Measurements from ENCODE around the gene STEAP1B.

STEAP1B gene

GRCh38 chr7:22487978-22488642 is 11.9 kb downstream of the STEAP1B start:
- DNase-seq (no peak), ATAC-seq (replicated peaks) (no peak)
- H3K9me3 Mint-ChIP-seq, result no peaks in the 10 kb centered on the region
- peaks cover 12 to 18% of the 10 kb centered on the region in 2 donors for H3K27me3 Mint-ChIP-seq
- no peak overlapping the region for H3K4me3 Mint-ChIP-seq
- no peaks in the 10 kb centered on the region for H3K36me3 Mint-ChIP-seq (ENCODE audit: insufficient read depth)
- H3K27ac Mint-ChIP-seq, result no peak overlapping the region
- H3K4me1 Mint-ChIP-seq (ENCODE audit: low read depth in 2 of 2), result peaks cover 0 to 5% of the 10 kb centered on the region in 2 donors

- Mint-ChIP-seq H3K27me3 (peaks cover 12 to 18% of the 10 kb centered on the region in 2 donors), H3K36me3 (ENCODE audit: insufficient read depth) (no peaks in the 10 kb centered on the region), H3K27ac (no peak overlapping the region), H3K9me3 (no peaks in the 10 kb centered on the region), H3K4me1 (ENCODE audit: low read depth in 2 of 2) (peaks cover 0 to 10% of the 10 kb centered on the region in 2 donors), H3K4me3 (no peak overlapping the region)
- DNase-seq (no peak), ATAC-seq (replicated peaks) (no peak)
Measured at GRCh38 chr7:22486597-22486996, 13.4 kb downstream of the STEAP1B start.

DNA sequence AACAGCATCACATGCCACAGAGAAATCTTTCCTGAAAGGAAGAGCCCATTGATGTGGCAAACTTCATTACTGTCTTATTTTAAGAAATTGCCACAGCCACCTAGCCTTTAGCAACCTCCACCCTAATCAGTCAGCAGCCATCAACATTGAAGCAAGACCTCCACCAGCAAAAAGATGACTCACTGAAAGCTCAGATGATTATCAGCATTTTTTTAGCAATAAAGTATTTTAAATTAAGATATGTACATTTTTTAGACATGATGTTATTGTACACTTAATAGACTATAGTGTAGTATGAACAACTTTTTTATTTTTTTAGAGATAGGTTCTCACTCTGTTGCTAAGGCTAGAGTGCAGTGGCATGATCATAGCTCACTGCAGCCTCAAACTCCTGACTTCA is 14.8 kb downstream of the STEAP1B start:
- no peaks in the 10 kb centered on the region for H3K9me3 Mint-ChIP-seq
- H3K27me3 Mint-ChIP-seq, result peaks cover 12 to 23% of the 10 kb centered on the region in 2 donors
- ATAC-seq (replicated peaks) (no peak), DNase-seq (no peak)
- H3K4me1 Mint-ChIP-seq (ENCODE audit: low read depth in 2 of 2), result peaks cover 2 to 10% of the 10 kb centered on the region in 2 donors
- no peak overlapping the region for H3K4me3 Mint-ChIP-seq
- H3K27ac Mint-ChIP-seq, result no peak overlapping the region
- no peaks in the 10 kb centered on the region for H3K36me3 Mint-ChIP-seq (ENCODE audit: insufficient read depth)

DNA sequence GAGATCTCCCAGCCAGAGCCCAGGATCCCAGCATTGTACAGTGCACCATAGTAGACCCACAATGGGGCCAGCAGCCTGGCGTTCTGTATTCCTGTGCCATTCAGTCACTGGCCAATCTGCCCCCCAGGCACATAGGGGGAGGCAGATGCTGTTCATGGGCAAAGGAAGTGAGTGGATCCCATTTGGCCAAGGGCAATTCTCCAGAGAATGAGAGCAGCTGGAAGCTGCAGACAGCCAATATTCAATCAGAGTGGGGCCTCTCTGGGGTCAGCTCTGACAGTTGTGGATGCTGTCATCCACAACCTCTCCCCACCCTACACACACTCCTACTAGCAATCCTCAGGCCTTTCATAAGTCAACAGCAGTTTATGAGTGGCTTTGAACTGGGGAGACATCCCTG is 17.5 kb downstream of the STEAP1B start:
- ATAC-seq (replicated peaks) (no peak), DNase-seq (no peak)
- H3K4me1 Mint-ChIP-seq (ENCODE audit: low read depth in 2 of 2), result peaks cover 2 to 5% of the 10 kb centered on the region in 2 donors
- H3K9me3 Mint-ChIP-seq, result no peaks in the 10 kb centered on the region
- H3K36me3 Mint-ChIP-seq (ENCODE audit: insufficient read depth), result peaks cover 3% of the 10 kb centered on the region
- no peak overlapping the region for H3K4me3 Mint-ChIP-seq
- peaks cover 0 to 20% of the 10 kb centered on the region in 2 donors for H3K27me3 Mint-ChIP-seq
- H3K27ac Mint-ChIP-seq, result no peak overlapping the region

DNA sequence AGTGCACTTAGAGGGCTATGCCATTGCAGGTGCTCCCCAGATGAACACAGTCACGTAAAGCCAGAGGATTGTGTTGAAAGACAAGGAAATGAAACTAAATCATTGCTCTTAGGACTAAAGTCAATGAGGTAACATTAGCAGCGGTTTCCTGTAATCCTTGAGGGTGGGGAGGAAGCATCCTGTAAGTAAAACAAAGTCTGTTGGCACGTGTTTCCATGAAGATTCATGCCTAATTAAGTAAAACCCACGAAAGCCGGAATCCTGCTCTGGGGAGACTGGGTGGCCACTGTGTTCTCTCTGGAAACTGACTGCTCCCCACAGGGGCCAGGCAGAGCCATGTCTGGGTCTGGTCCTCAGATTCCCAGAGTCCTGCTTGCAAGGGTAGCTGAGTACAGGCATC is 18.3 kb downstream of the STEAP1B start:
- Mint-ChIP-seq H3K9me3 (no peaks in the 10 kb centered on the region), H3K27me3 (peaks cover 0 to 20% of the 10 kb centered on the region in 2 donors), H3K36me3 (ENCODE audit: insufficient read depth) (peaks cover 3% of the 10 kb centered on the region), H3K4me3 (no peak overlapping the region), H3K27ac (no peak overlapping the region), H3K4me1 (ENCODE audit: low read depth in 2 of 2) (peaks cover 2 to 5% of the 10 kb centered on the region in 2 donors)
- DNase-seq (no peak), ATAC-seq (replicated peaks) (peak; percentile 10)

DNA sequence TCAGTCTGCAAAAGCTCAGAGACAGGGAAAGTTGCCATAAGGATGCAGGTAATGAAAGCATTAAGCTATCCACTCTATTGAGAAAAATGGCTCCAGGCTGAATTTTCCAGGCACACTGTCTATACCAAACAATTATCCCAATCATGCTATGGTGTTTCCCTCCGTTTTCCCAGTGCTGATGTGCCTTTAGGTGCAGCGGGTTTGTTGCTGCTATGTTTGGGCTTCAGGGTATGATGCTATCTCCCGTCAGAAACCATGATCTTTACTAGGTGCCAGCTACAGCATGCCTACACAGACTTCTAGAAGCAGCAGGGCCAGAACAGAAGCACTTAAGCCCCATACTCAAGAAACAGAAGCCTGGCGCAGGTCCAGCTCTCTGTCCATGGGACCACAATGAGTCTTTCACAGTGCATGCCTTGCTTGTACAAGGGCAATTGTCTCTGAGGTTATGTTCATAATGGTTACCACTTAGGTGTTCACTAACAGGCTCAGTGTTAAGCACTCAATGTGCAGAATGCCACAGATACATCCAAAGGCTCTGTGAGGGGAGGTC is 19.4 kb downstream of the STEAP1B start:
- Mint-ChIP-seq H3K27ac (no peak overlapping the region), H3K36me3 (ENCODE audit: insufficient read depth) (peaks cover 3% of the 10 kb centered on the region), H3K4me1 (ENCODE audit: low read depth in 2 of 2) (peaks cover 2 to 5% of the 10 kb centered on the region in 2 donors), H3K4me3 (no peak overlapping the region), H3K9me3 (no peaks in the 10 kb centered on the region), H3K27me3 (peaks cover 0 to 20% of the 10 kb centered on the region in 2 donors)
- no peak for ATAC-seq (replicated peaks)
- no peak for DNase-seq

- Mint-ChIP-seq H3K27me3 (peaks cover 0 to 20% of the 10 kb centered on the region in 2 donors), H3K4me1 (ENCODE audit: low read depth in 2 of 2) (peaks cover 2 to 5% of the 10 kb centered on the region in 2 donors), H3K27ac (no peak overlapping the region), H3K36me3 (ENCODE audit: insufficient read depth) (peaks cover 3% of the 10 kb centered on the region), H3K4me3 (no peak overlapping the region), H3K9me3 (no peaks in the 10 kb centered on the region)
- DNase-seq, result no peak
- no peak for ATAC-seq (replicated peaks)
Measured at GRCh38 chr7:22477876-22478450, 22.0 kb downstream of the STEAP1B start.

DNA sequence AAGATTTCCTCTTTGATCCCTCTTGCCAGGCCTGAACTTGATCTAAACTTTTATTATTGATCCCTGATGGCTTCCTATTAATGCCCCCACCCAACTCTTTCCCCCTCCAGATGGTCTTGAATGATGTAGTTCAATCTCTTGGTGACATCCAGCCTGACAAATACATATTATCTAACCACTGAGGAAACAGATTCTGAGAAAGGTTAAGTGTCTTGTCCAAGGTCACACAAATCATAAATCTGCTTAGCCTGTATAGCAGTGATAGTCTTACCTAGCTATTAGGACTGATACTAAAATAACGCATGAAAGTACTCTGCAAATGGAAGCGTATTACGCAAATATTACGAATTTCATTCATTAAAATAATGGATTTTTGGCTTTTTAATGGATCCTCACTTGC is 22.7 kb downstream of the STEAP1B start:
- DNase-seq (no peak), ATAC-seq (replicated peaks) (no peak)
- Mint-ChIP-seq H3K27me3 (peaks cover 0 to 20% of the 10 kb centered on the region in 2 donors), H3K36me3 (ENCODE audit: insufficient read depth) (peaks cover 3% of the 10 kb centered on the region), H3K9me3 (no peaks in the 10 kb centered on the region), H3K27ac (no peak overlapping the region), H3K4me1 (ENCODE audit: low read depth in 2 of 2) (peaks cover 2 to 4% of the 10 kb centered on the region in 2 donors), H3K4me3 (no peak overlapping the region)

DNA sequence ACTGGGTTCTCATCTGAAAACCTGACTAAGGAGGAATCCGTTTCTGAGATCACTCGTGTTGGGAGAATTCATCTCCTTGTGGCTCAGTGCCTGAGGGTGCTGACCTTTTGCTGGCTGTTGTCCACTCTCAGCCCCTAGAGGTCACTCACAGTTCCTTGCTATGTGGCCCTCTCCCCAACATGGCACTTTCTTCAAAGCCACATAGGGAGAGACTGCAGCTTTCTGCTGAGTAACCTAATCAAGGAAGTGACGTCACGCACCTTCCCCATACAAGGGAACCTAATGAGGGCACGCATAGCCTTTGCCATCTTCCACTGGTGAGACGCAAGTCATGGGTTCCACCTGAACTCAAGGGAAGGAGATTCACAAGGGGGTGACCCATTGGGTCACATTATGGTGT is 23.2 kb downstream of the STEAP1B start:
- Mint-ChIP-seq H3K4me3 (no peak overlapping the region), H3K4me1 (ENCODE audit: low read depth in 2 of 2) (peaks cover 0 to 2% of the 10 kb centered on the region in 2 donors), H3K9me3 (no peaks in the 10 kb centered on the region), H3K27me3 (peaks cover 0 to 20% of the 10 kb centered on the region in 2 donors), H3K36me3 (ENCODE audit: insufficient read depth) (peaks cover 3% of the 10 kb centered on the region), H3K27ac (no peak overlapping the region)
- DNase-seq (no peak), ATAC-seq (replicated peaks) (no peak)

- Mint-ChIP-seq H3K36me3 (ENCODE audit: insufficient read depth) (peaks cover 3% of the 10 kb centered on the region), H3K9me3 (no peaks in the 10 kb centered on the region), H3K4me3 (no peak overlapping the region), H3K4me1 (ENCODE audit: low read depth in 2 of 2) (no peaks in the 10 kb centered on the region), H3K27me3 (peaks cover 0 to 10% of the 10 kb centered on the region in 2 donors), H3K27ac (no peak overlapping the region)
- ATAC-seq (replicated peaks) (no peak), DNase-seq (no peak)
Measured at GRCh38 chr7:22474645-22475044, 25.3 kb downstream of the STEAP1B start.

GRCh38 chr7:22470981-22471380 is 29.0 kb downstream of the STEAP1B start:
- Mint-ChIP-seq H3K27ac (no peak overlapping the region), H3K4me3 (no peak overlapping the region), H3K27me3 (peaks cover 6 to 9% of the 10 kb centered on the region in 2 donors)

DNA sequence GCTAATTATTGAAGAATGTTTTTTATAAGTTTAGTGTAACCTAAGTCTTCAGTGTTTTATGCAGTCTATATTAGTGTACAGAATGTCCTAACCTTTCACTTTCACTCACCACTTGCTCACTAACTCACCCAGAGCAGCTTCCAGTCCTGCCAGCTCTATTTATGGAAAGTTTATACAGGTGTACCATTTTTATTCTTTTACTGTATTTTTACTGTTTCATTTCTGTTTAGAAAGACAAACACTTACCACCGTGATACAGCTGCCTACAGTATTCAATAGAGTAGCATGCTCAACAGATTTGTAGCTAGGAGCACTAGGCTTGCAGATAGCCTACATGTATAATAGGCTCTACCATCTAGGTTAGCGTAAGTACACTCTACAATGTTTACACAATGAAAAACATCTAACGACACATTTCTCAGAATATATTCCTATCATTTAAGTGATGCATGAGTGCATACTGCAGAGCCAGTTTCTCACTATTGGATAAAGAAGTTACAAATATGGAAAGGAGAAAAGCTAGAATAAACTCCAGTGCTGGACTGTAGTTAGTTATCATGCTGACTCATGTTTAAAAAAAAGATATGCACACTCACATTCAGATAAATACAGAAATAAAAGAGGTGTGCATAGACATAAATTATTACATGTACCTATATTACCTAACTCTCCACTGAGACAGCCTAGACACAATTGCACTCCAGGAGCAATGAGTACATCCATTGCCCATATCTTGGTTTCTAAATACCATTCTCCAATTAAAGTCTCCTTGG is 30.4 kb downstream of the STEAP1B start:
- no peaks in the 10 kb centered on the region for H3K36me3 Mint-ChIP-seq (ENCODE audit: insufficient read depth)

More at GRCh38 chr7:22470981-22471380, 29.0 kb downstream of the STEAP1B start:
- DNase-seq (no peak), ATAC-seq (replicated peaks) (no peak)
- Mint-ChIP-seq H3K9me3 (no peaks in the 10 kb centered on the region), H3K4me1 (ENCODE audit: low read depth in 2 of 2) (no peaks in the 10 kb centered on the region), H3K36me3 (ENCODE audit: insufficient read depth) (no peaks in the 10 kb centered on the region)

DNA sequence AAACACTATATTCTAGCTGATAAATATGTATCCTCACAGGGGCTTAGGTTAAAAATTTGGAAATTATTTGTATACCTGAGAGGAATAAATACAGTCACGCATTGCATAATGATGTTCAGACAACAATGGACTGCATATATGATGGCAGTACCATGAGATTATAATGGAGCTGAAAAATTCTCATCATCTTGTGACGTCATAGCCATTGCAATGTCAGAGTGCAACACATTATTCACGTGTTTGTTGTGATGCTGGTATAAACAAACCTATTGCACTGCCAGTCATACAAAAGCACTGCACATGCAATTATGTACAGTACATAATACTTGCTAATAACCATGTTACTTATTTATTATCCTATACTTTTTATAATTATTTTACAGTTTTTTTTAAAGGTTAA is 31.4 kb downstream of the STEAP1B start:
- H3K4me1 Mint-ChIP-seq (ENCODE audit: low read depth in 2 of 2), result no peaks in the 10 kb centered on the region
- no peak overlapping the region for H3K27ac Mint-ChIP-seq
- ATAC-seq (replicated peaks) (no peak), DNase-seq (no peak)
- H3K9me3 Mint-ChIP-seq, result no peaks in the 10 kb centered on the region
- peaks cover 6 to 15% of the 10 kb centered on the region in 2 donors for H3K27me3 Mint-ChIP-seq
- H3K4me3 Mint-ChIP-seq, result no peak overlapping the region
- H3K36me3 Mint-ChIP-seq (ENCODE audit: insufficient read depth), result no peaks in the 10 kb centered on the region

More for the DNA sequence above, 30.4 kb downstream of the STEAP1B start:
- ATAC-seq (replicated peaks) (no peak), DNase-seq (no peak)
- Mint-ChIP-seq H3K4me3 (no peak overlapping the region), H3K4me1 (ENCODE audit: low read depth in 2 of 2) (no peaks in the 10 kb centered on the region), H3K27ac (no peak overlapping the region), H3K27me3 (peaks cover 6 to 15% of the 10 kb centered on the region in 2 donors), H3K9me3 (no peaks in the 10 kb centered on the region)

Measured in effector memory CD8-positive, alpha-beta T cell (primary cell).